ENCODE results near the gene RPA4.

GRCh38 chrX:96906741-96907140, 23.0 kb downstream of the RPA4 start:
- TF ChIP-seq BHLHE40 (IDR thresholded peaks at IDR 0.05; ENCODE audit: borderline replicate concordance) (no peak), CTBP1 (IDR thresholded peaks at IDR 0.05; ENCODE audit: borderline replicate concordance) (no peak), HDGF (IDR thresholded peaks at IDR 0.05; ENCODE audit: borderline replicate concordance) (no peak)

Data from HEK293T (cell line).